Measurements from ENCODE around the gene COP1.
"Not testable (repeated sequence)": the region's sequence is repeated elsewhere in the genome, so short reads cannot be mapped to it uniquely, and the experiment has no call there.

Gene COP1

DNA sequence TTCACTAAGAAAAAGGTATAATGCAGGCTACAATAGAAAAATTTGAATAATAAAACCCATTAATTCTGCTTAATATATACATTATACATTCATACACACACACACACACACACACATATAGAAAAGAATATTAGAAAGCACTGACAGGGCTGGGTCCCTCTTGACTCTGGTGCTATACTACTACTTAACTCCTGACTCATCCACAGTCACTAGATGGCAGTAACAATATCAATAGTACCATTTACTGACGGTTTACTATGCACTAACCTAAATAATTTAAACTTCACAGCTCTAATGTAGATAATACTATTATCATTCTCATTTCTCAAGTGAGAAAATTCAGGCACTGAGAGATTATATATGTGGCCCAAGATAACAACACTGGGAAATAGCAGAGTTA, 87.5 kb downstream of the COP1 start:
- peak; percentile 2 for DNase-seq

DNA sequence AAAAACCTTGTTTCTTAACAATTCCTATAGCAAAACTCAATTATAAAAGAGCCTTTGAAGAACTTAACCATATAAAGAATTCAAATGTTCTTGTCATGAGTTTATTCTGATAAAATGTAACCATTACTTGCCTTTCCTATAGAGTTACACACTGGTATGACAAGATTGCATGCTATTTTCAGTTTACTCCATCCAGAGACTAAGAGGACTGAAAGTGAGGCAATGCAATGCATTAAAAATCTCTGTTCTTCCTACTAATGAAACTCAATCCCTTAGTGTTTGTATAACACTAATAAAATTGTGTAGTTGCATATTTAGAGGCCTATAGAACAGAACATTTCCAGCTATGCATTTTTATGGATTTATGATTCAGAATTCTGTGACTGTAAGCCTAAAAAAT, 88.1 kb downstream of the COP1 start:
- no peak for DNase-seq

DNA sequence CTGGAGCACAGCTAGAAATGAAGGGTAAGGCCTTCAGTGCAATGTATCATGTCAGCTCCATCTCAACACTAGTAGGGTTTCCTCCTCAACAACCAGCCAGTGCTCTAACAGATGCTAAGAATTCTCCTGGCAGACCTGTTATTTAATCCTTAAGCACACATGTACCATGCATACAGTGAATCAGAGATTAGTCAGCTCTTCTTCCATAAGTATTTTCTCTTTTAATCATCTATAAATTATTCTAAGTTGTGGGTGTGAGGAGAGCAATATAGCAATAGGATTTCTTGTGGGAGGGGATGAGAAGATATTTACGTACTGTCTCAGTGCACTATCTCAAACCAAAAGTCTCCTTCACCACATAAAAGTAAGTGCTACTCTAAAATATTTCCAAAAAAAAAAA, 95.3 kb downstream of the COP1 start:
- no peak for DNase-seq

DNA sequence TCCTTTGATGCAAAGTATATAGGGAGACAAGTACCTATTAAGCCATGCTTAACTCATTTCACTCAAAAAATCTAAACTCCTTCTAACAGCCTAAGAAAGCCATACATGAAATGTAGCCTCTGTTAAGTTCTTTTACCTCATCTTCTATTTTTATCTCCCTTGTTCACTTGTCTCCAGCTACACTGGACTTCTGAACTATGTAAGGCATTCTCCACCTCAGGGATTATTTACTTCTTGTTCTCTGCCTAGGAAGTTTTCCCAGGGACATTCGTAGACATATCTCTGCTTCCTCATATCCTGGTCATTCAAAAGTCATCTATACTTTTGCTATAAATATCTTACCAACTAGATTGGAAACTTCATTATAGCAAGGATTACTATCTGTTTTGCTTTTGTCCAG, 96.9 kb downstream of the COP1 start:
- no peak for DNase-seq

DNA sequence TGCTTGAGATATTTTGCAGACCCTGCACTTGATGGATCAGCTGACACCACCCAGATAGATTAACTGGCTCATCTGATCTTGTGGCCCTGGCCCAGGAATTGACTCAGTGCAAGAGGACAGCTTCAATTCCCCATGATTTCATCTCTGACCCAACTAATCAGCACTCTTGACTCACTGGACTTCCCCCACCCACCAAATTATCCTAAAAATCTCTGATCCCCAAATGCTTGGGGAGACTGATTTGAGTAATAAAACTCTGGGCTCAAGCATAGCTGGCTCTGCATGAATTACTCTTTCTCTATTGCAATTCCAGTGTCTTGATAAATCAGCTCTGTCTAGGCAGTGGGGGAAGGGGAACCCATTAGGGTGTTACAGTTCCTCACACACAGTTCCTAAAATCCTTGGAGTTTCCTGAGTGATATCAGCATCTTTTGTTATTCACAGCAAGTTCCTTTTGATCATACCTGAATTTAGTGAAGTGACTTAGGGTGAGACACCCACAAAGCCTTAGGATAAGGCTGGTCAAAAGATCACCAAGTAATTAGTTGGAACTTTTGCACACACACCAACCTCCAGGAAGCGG, 104.2 kb downstream of the COP1 start:
- DNase-seq: peak; percentile 81

DNA sequence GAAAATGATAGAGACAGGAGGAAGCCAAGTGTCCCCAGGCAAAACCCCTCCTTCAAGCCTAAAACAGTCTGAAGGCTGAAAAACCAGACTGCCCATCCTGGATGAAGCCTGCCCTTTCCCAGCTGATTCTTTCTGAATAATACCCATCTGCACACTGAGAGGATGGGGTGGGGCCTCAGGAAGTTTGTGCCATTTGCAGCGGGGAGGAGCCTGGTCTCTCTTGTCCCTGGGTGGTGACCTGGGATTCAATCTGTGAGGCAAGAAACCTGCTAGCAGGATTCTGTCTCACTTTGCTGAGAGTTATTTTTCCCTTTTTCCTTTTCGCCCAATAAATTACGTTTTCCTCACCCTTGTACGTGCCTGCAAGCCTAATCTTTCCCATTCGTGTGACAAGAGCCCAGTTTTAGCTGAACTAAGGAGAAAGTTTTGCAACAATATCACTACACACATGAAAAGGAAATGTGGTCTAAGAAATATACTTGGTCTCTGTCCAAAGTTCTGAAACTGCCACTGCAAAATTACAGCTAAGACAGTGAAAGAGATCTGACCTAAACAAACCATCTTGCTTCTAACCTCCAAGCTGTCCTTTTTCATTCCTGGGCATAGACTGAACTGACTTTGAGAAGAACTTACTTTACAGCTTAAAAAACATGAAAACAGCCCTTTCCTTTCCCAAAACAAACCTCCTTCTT, 105.0 kb downstream of the COP1 start:
- DNase-seq: peak; percentile 10

DNA sequence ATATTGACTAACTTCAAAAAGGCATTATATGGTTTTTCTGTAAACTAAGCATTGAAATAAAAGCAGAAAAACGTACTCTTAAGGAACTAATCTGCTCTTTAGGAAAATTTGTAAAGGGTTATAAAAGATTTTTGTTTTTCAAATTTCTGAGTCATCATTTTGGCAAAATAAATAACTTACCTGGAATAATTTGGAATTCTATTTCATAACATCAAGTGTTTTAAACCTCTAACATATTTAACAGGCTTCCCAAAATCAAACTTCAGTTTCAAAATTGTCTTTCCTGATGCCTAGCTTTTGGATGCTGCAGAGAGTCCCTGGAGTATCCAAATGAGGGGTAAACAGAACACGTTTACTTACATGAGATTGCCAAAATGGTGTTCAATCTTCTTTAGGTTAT, 108.5 kb downstream of the COP1 start:
- no peak for DNase-seq

DNA sequence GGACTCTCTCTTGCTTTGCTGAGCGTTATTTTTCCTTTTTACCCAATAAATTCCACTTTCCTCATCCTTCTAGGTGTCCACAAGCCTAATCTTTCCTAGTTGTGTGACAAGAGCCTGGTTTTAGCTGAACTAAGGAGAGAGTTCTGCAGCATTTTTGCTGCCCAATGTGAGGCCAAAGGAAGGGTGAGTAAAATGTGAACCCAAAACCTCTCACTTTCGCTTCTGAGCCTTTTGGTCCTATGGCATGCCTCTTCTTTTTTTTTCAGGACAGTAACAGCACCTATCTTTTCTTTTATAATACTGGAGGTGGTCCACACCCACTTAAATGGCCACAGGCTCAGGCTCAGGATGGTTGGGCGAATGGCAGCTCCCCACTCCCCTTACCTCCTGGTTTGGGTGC, 111.1 kb downstream of the COP1 start:
- no peak for DNase-seq

DNA sequence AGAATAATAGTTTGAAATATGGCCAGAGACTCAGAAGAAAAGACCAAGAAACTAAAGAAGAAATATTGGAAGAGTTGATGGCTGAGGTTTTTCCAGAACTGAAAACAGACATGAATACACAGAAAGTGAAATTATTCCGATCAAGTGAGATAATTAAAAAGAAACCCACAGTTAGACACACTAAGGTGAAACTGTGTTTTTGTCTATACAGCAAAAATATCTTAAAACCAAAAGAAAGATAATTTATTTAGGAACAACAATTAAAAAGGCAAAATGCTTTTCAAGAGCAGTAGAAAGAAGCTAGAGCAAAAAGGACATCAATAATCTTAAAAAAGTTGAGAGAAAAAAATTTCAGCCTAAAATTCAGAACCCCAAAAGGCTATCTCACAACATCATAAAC, 116.3 kb downstream of the COP1 start:
- DNase-seq: no peak

DNA sequence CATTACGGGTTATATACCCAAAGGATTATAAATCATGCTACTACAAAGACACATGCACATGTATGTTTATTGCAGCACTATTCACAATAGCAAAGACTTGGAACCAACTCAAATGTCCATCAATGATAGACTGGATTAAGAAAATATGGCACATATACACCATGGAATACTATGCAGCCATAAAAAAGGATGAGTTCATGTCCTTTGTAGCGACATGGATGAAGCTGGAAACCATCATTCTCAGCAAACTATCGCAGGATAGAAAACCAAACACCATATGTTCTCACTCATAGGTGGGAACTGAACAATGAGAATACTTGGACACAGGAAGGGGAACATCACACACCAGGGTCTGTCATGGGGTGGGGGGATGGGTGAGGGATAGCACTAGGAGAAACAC, 119.3 kb downstream of the COP1 start:
- not testable (repeated sequence) for DNase-seq

DNA sequence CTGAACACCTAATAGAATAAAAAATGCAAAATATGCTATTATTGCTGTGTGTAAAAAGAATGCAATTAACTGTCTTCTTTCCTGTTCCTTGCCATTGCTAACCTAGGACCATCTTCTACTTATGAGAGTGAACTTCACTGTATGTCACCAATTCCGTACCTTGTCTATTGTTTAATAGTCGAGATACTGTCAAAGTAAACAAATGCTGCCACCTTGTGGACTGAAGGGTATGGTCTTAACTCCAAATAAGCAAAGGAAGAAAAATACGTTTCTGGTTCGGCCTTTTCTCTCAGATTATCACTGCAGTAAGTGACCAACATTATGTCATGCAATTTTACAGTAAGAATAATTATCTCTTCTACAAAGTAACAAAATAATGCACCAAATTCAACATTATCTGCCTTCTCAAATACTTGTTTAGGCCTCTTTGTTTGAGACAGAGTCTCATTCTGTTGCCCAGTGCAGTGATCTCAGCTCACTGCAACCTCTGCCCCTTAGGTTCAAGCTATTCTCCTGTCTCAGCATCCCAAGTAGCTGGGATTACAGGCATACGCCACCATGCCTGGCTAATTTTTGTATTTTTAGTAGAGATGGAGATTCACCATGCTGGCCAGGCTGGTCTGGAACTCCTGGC, 133.4 kb downstream of the COP1 start:
- peak; percentile 46 for DNase-seq

DNA sequence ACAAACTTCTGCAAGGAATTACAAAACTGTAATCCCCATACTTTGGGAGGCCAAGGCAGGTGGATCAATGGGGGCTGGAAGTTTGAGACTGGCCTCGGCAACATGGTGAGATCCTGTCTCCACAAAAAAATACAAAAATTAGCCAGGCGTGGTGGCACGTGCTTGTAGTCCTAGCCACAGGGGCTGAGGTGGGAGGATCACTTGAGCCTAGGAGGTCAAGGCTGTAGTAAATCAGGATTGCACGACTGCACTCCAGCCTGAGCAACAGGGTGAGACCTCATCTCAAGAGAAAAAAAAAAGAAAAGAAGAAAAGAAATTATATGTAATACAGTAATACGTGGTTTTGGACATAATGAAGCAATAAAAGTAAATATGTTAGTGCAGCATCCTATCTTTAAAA, 138.2 kb downstream of the COP1 start:
- no peak for DNase-seq

DNA sequence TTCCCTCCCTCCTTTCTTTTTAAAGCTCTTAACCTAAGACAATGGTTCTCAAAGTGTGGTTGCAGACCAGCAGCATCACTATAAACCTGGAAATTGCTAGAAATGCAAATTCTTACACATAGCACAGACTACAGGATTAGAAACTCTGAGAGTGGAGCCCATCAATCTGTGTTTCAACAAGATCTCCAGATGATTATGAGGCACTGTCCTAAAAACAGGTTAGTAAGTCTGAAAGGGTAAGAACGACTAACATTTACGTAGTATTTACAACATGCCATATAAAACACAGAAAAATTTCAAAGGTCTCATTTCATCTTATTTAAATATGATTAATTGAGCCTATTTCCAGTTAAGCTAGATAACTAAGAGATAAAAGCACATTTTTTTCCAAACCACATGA, 138.8 kb downstream of the COP1 start:
- DNase-seq: no peak

DNA sequence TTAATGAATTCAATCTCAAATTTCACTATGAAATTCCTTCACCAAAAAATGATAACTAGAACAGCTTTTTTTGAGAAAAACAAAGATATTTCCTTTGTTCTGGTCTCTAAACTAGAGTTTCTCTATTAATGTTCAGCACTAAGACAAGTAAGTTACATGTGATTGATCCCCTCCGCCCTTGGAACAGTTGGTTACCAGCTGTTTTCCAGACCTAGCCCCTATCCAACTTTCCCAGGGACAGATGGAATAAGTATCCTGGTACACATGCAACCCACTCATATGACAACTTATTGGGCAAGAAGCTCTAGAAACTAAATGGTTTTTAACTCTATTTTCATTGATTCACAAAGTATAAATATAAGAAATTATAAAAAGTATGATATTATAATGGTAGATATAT, 140.4 kb downstream of the COP1 start:
- no peak for DNase-seq

DNA sequence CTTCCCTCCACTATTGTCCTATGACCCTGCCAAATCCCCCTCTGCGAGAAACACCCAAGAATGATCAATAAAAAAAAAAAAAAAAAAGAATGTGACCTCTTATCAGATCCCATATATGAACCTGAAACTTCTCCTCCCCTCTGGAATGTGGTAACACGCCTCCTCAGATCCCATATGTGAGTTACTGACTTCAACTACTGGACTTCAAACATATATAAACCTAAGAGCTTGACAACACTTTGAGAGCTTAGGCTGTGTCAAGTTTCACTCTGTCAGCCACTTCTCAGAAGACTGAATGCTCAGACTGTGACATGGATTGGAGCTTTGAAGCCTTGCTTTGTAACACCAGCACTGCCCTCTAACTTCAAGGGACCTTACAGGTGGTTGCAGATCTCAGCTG, 148.4 kb downstream of the COP1 start:
- DNase-seq: no peak

DNA sequence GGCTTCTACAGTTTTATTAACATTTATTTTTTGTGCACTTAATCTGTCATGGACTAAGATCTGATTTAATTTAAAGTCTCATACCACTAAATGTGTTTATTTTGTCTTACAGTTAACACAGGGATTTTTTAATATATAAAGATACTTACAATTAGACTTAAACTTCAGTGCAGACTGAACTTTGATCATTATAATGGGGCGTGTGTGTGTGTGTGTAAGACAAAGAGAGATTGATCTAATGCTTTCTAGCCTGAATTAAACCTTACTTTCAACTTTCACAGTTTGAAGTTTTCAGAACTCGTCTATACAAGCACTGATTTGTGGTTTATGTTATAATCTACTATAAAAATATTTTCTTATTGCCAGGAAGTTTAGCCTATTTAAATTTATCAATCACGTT, 150.8 kb downstream of the COP1 start:
- DNase-seq: no peak

DNA sequence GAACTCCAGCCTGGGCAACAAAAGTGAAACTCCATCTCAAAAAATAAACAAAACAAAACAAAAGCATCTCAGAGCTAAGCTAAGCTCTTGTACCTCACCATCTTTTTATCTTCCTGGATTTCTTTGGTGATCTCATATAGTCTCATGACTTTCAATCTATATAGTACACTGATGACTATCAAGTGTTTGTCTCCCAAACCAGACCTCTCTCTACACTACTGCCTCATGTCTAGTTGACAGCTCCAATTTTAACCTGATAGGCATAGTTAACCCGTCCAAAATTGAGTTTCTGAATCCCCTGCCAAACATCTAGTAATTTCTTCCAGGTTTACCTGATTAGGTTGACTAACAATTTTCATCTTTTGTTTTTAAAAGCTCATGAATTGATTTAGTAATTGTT, 151.7 kb downstream of the COP1 start:
- no peak for DNase-seq

DNA sequence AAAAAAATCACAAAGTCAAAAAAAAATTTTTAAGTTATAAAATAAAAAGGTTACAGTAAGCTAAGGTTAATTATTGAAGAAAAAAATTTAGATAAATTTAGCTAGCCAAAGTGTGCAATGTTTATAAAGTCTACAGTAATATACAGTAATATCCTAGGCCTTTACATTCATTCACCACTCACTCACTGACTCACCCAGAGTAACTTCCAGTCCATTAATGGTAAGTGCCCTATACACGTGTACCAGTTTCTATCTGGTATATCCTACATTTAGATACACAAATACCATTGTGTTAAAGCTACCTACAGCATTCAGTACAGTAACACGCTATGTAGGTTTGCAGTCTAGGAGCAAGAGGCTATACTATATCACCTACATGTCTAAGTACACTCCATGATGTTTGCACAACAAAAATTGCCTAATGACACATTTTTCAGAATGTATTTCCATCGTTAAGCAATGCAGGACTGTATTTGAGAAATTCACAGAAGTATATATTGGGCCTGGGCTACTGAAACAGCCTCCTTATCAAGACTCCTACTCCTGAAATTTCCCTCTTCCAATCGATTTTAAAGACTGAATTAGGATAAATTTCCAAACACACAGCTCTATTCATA, 155.1 kb downstream of the COP1 start:
- peak; percentile 79 for DNase-seq

DNA sequence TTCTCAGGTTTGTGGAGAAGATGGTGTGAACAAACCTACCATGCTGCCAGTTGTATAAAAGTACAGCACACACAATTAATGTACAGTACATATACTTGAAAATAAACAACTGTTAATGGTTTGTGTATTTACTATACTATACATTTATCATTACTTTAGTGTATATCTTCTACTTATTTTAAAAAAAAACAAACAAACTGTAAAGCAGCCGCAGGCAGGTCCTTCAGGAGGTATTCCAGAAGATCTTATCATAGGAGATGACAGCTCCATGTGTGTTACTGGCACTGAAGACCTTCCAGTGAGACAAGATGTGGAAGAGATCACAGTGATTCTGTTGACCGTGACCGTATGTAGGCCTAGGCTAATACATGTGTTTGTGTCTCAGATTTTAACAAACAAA, 155.7 kb downstream of the COP1 start:
- no peak for DNase-seq

DNA sequence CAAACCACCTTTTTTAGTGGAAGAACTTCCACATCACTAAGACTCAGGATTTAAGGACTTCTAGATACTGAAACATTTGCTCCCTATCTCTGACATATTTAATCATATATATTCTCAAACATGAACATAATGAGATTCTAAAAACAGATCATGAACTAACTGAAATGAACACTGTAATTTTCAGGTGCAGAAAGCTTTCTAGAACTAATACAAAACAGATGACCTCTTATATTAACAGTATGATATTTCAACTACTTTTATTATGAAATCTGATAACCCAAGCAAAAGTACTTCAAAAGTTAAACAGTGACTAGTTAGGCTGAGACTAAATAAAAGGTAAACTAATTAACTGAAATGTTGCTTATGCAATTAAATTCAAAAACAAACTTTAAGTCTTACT, 157.5 kb downstream of the COP1 start:
- no peak for DNase-seq

DNA sequence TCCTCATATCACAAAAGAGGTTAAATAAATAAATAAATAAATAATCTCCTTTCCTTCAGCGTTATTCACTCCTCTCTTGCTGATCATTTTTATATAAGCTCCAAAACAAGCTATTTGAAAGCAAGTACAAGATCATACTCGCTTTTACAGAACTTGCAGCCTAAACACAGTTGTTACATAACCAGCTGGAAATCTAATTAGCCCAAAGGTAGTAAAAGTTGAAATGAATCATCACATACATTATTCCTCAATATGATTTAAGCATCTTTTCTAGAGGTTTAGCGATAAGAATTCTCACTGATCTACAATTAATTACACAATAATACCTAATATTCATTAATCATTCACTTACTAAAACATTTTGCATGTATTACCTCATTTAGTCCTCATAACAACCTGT, 160.2 kb downstream of the COP1 start:
- no peak for DNase-seq

DNA sequence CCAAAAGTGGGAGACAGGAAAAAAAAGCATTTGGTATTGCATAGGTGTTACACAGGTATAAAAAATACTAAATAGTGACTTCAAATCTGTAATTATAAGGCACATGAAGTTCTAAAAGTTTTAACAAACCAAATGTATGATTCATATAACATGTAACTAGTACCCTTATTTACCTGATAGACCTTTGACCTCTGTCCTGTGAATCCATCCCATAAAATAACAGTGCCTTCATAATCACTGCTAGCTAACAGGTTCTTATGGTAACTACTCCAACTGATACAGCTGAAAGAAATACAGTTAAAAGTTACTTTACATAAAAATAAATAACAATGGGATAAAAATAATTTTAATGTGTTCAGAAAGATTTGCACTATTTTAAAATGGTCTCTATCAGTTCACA, 163.5 kb downstream of the COP1 start:
- DNase-seq: no peak

DNA sequence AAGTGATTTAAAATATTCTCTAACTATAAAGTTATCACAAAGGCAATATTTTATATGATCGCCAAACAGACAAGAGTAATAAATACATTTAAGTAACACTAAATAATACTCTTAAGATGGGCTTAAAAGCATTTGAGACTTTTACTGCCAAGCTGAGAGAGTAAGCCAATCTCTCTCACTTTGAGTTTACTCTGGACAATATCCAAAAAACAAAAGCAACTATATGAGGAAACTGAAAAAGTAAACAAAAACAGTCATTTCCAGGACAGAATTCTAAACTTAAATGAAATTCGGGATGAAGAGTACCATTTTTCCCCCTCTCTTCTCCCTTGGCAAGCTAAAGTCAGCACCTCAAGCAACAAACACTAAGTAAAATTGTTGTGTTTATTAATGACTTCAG, 173.2 kb downstream of the COP1 start:
- DNase-seq: no peak

DNA sequence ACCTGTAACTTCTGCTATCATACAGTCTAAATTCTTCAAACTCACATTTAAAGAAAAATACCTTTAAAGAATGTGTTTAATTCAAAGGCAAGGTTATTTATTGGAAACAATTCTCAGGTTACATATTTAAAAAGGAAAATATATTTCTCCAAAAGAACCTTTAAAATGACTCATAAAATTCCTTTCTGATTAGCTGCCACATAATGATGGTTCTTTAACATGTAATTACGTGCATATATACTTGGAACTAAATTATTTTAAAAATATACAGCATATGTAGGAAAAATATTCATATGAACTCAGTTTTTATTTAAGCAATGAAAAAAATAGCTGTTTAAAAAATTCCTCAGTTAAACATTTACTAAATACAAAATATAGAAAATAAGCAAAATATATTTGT, 173.6 kb downstream of the COP1 start:
- DNase-seq: no peak

All from inflammatory macrophage treated with lipopolysaccharide for 4 hours (primary cell).